IMR-90 (cell line): Measurements from ENCODE around the gene ZNF296. TPM values are rescaled to one million over a fixed set of nuclear protein-coding genes. Genes with fewer than 3 reads are reported as not detected.

Experiments
- polyA plus RNA-seq, 3 experiments: library from polyadenylated mRNA; depleted of rRNA; stranded (reverse); fragments of >200 nt; gene quantifications; 2 replicates each; pipeline ENCODE4 v1.2.3, GENCODE V29; 2012; ENCODE audit warnings: low replicate concordance in 1 of 3
- total RNA-seq: library from RNA; depleted of rRNA; stranded (reverse); fragments of >200 nt; gene quantifications from 2 replicates; pipeline ENCODE4 v1.2.3, GENCODE V29; 2012
- TF ChIP-seq, protein P1 (sequence below): fragments of 150-350 bp; IDR thresholded peaks from 2 replicates; pipeline ENCODE4 v1.6.1; 2016; ENCODE audit warnings: low read depth, mild to moderate bottlenecking, low read length, moderate library complexity, borderline replicate concordance

The ZNF296 gene
- total and polyA plus RNA-seq, 2 of the 4 experiments (the other 2 are of a cell fraction), result 0.10 TPM; not detected in 1

DNA sequence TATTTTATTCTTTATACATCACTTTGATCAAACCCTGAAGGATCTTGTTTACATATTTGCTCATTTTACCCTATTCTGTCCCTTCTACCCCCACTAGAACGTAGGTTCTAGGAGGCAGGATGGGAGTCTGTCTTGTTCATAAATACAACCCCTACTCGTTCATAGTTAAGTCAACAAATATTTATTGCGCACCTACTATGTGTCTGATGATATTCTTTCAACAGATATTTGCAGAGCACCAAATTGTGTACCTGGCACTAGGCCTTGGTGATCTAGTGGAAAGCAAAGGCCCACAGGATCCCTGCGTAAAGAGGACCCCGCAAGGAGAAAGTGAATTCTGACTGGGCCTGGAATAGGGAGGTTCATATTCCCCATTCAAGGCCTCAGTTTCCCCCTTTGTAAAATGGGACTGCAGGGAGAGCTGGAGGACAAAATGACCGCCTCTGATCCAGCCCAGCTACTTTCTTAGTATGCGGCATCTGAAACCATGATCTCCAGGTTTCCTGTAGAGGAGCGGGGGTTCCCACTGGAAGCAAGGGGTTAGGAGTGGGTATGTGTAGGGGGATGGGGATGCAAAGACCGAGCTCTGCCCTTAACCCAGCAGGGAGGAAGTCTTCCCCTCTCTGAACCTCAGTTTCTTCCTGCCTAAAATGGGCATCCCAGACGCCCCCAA lies 2.2 kb upstream of the ZNF296 start (continued):
- TF ChIP-seq, protein P1, sequence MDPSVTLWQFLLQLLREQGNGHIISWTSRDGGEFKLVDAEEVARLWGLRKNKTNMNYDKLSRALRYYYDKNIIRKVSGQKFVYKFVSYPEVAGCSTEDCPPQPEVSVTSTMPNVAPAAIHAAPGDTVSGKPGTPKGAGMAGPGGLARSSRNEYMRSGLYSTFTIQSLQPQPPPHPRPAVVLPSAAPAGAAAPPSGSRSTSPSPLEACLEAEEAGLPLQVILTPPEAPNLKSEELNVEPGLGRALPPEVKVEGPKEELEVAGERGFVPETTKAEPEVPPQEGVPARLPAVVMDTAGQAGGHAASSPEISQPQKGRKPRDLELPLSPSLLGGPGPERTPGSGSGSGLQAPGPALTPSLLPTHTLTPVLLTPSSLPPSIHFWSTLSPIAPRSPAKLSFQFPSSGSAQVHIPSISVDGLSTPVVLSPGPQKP, result no peak
